Activated CD8-positive, alpha-beta T cell treated with anti-CD3 and anti-CD28 coated beads, Interleukin-2, amount 10 ng/mL, durations not matched to agents 7 days and 5 days (primary cell): Measurements from ENCODE around the gene CCDC54. TPM values are rescaled to one million over a fixed set of nuclear protein-coding genes. Genes with fewer than 3 reads are reported as not detected.

Source experiments
- ATAC-seq: fragments of 150-1000 bp; cut with Tn5 transposase; one replicate; pipeline ENCODE4 v1.10.0; 2021; ENCODE audit warnings: moderate library complexity
- CTCF ChIA-PET: fragments of 350-600 bp; sonication (Branson Sonifier 250); formaldehyde crosslinking; loops from one replicate; lab custom pipeline; 2021; ENCODE audit warnings: antibody characterized with exemption; lab: Charles Lee
- POLR2A ChIA-PET: fragments of 350-600 bp; sonication (Branson Sonifier 250); formaldehyde crosslinking; loops from one replicate; lab custom pipeline; 2021; ENCODE audit warnings: antibody characterized with exemption; lab: Charles Lee
- DNase-seq: peaks from one replicate; pipeline ENCODE4 v3.0.0-alpha.2; 2020
- H3K27ac Mint-ChIP-seq: one replicate; pipeline ENCODE4 v1.8.0; 2021; ENCODE audit warnings: mild to moderate bottlenecking, mixed read lengths
- H3K27me3 Mint-ChIP-seq: one replicate; pipeline ENCODE4 v1.8.0; 2021; ENCODE audit warnings: low read depth, mixed read lengths
- H3K36me3 Mint-ChIP-seq: one replicate; pipeline ENCODE4 v1.8.0; 2021; ENCODE audit warnings: low read depth, mixed read lengths
- H3K4me1 Mint-ChIP-seq: one replicate; pipeline ENCODE4 v1.8.0; 2021; ENCODE audit warnings: low read depth, mixed read lengths
- H3K4me3 Mint-ChIP-seq: one replicate; pipeline ENCODE4 v1.8.0; 2021; ENCODE audit warnings: mild to moderate bottlenecking, mixed read lengths
- H3K9me3 Mint-ChIP-seq: one replicate; pipeline ENCODE4 v1.8.0; 2022; ENCODE audit warnings: mixed read lengths; ENCODE audit not compliant: insufficient read depth
- total RNA-seq, 2 experiments: library from RNA; stranded (reverse); gene quantifications; one replicate each; pipeline ENCODE4 v1.2.3, GENCODE V29; 2021

The CCDC54 gene
- total RNA-seq, 2 experiments from 2014 or later, result not detected

- POLR2A ChIA-PET, result no interaction called here
- ATAC-seq, result no peak
- H3K4me1 Mint-ChIP-seq, result no peaks in the 10 kb centered on the region
Measured at GRCh38 chr3:107395066-107395465, 17.8 kb downstream of the CCDC54 start.

GRCh38 chr3:107401301-107401700 lies 24.1 kb downstream of the CCDC54 start:
- POLR2A ChIA-PET, result no interaction called here
- Mint-ChIP-seq H3K4me1 (no peaks in the 10 kb centered on the region), H3K4me3 (no peak overlapping the region), H3K27me3 (peaks cover 8% of the 10 kb centered on the region), H3K27ac (no peak overlapping the region), H3K9me3 (no peaks in the 10 kb centered on the region), H3K36me3 (no peaks in the 10 kb centered on the region)
- ATAC-seq (no peak), DNase-seq (no peak)
- CTCF ChIA-PET, result interaction anchor here (0.8 to 1.0 kb wide), 2 partner anchors 28 to 29 kb away, joined by 3 read pairs; no protein-coding TSS in a partner anchor

More at GRCh38 chr3:107395066-107395465, 17.8 kb downstream of the CCDC54 start:
- H3K27ac Mint-ChIP-seq, result no peak overlapping the region
- DNase-seq, result no peak
- no peaks in the 10 kb centered on the region for H3K9me3 Mint-ChIP-seq
- no peaks in the 10 kb centered on the region for H3K36me3 Mint-ChIP-seq
- H3K27me3 Mint-ChIP-seq, result peaks cover 10% of the 10 kb centered on the region
- no peak overlapping the region for H3K4me3 Mint-ChIP-seq
- CTCF ChIA-PET, result no interaction called here

DNA sequence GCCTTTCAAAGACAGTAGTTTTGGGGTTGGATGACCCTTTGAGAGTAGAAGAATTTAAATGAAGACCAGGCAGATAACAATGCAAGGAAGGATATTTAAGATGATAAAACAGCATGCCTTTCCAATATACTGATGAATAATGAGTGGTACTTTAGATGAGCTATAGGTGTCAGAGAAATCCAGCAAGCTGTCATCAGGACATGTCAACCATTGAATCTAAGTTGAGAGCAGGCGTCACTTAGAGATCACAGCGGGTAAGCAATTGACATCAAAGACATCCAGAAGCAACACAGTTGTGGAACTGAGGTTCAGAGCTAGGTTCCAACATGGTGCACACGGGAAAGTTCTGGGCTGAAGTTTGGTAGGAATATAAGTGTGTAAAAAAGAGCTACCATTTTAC lies 25.0 kb downstream of the CCDC54 start:
- ChIA-PET POLR2A (no interaction called here), CTCF (interaction anchor here (0.8 to 1.0 kb wide), 2 partner anchors 28 to 167 kb away, joined by 3 read pairs; no protein-coding TSS in a partner anchor)
- Mint-ChIP-seq H3K27ac (no peak overlapping the region), H3K4me3 (no peak overlapping the region), H3K9me3 (no peaks in the 10 kb centered on the region), H3K4me1 (no peaks in the 10 kb centered on the region), H3K36me3 (no peaks in the 10 kb centered on the region), H3K27me3 (peaks cover 6% of the 10 kb centered on the region)
- no peak for DNase-seq
- no peak for ATAC-seq

- Mint-ChIP-seq H3K36me3 (peaks cover 3% of the 10 kb centered on the region), H3K27me3 (no peaks in the 10 kb centered on the region), H3K27ac (no peak overlapping the region), H3K9me3 (peaks cover 10% of the 10 kb centered on the region), H3K4me3 (no peak overlapping the region), H3K4me1 (no peaks in the 10 kb centered on the region)
- ChIA-PET CTCF (no interaction called here), POLR2A (no interaction called here)
- ATAC-seq (no peak), DNase-seq (no peak)
Measured at GRCh38 chr3:107404727-107405469, 27.7 kb downstream of the CCDC54 start.

- POLR2A ChIA-PET, result no interaction called here
- ATAC-seq, result no peak
- no peaks in the 10 kb centered on the region for H3K27me3 Mint-ChIP-seq
Measured at GRCh38 chr3:107407355-107407754, 30.1 kb downstream of the CCDC54 start.

DNA sequence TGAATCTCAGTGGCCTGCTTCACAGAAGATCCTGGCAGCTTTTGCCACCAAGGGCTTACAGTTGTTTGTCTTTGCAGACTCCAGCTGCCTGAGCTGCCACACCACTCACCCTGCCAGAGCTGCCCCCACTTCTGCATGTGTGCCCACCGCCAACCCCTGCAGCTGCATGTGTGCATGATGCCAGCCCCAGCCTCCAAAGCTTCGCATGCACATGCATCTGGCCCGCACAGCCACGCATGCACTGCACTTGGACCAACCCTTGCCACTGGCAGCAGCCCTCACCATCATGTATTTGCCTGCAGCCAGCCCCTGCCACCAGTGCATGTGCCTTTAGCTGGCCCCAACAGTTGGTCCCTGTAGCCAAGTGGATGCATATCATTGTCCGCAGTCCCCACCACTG lies 31.3 kb downstream of the CCDC54 start:
- CTCF ChIA-PET, result interaction anchor here (1.4 to 1.5 kb wide), 2 partner anchors 12 to 173 kb away, joined by 3 to 5 read pairs; no protein-coding TSS in a partner anchor

More at GRCh38 chr3:107407355-107407754, 30.1 kb downstream of the CCDC54 start:
- Mint-ChIP-seq H3K4me3 (no peak overlapping the region), H3K36me3 (peaks cover 5% of the 10 kb centered on the region), H3K4me1 (no peaks in the 10 kb centered on the region), H3K9me3 (peaks cover 11% of the 10 kb centered on the region), H3K27ac (no peak overlapping the region)
- CTCF ChIA-PET, result interaction anchor here (1.0 kb wide), 1 partner anchor 14 kb away, joined by 3 read pairs; no protein-coding TSS in a partner anchor
- no peak for DNase-seq

DNA sequence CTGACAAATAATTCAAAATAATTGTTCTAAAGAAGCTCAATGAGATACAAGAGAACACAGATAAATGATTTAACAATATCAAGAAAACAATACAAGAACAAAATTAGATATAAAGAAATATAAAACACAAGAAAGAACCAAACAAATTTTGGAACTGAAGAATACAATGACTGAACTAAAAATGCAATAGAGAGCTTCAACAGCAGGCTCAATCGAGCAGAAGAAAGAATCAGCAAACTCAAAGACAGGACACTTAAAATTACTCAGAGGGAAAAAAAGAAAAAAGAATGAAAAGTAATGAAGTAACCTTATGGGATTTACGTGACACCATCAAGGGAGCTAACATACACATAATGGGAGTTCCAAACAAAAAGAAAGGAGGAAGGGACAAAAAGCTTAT lies 32.1 kb downstream of the CCDC54 start:
- peaks cover 5% of the 10 kb centered on the region for H3K4me1 Mint-ChIP-seq
- peaks cover 11% of the 10 kb centered on the region for H3K9me3 Mint-ChIP-seq
- H3K27me3 Mint-ChIP-seq, result no peaks in the 10 kb centered on the region
- H3K27ac Mint-ChIP-seq, result no peak overlapping the region
- ChIA-PET CTCF (interaction anchor here (1.1 to 2.8 kb wide), 4 partner anchors 12 to 174 kb away, joined by 3 to 12 read pairs (median 4); no protein-coding TSS in a partner anchor), POLR2A (no interaction called here)
- DNase-seq (no peak), ATAC-seq (no peak)
- peaks cover 12% of the 10 kb centered on the region for H3K36me3 Mint-ChIP-seq
- no peak overlapping the region for H3K4me3 Mint-ChIP-seq

More for the DNA sequence above, 31.3 kb downstream of the CCDC54 start:
- DNase-seq, result no peak
- H3K9me3 Mint-ChIP-seq, result peaks cover 11% of the 10 kb centered on the region
- peaks cover 10% of the 10 kb centered on the region for H3K36me3 Mint-ChIP-seq
- H3K27ac Mint-ChIP-seq, result no peak overlapping the region
- H3K4me3 Mint-ChIP-seq, result no peak overlapping the region
- POLR2A ChIA-PET, result no interaction called here
- no peaks in the 10 kb centered on the region for H3K4me1 Mint-ChIP-seq
- no peak for ATAC-seq
- no peaks in the 10 kb centered on the region for H3K27me3 Mint-ChIP-seq

DNA sequence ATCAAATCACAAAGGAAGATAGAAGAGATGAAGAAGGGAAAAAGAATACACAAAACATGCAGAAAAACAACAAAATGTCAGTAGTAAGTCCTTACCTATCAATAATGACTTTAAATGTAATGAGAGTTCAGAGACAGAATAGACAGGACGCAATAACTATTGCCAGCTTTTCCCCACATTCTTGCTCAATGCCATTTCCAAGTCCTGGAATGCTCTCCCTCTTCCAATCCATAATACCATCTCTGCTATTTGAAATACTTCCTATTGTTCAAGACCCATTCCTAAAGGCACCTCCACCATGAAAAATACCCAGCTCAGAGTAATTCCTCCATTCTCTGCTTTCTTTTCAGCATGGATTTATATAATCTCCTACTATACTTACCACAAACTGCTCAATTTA lies 33.4 kb downstream of the CCDC54 start:
- H3K4me1 Mint-ChIP-seq, result peaks cover 9% of the 10 kb centered on the region
- peaks cover 12% of the 10 kb centered on the region for H3K36me3 Mint-ChIP-seq
- CTCF ChIA-PET, result interaction anchor here (1.2 to 2.8 kb wide), 3 partner anchors 11 to 174 kb away, joined by 4 to 12 read pairs (median 5); no protein-coding TSS in a partner anchor
- no peak for ATAC-seq
- DNase-seq, result no peak
- no peak overlapping the region for H3K27ac Mint-ChIP-seq
- no peaks in the 10 kb centered on the region for H3K27me3 Mint-ChIP-seq
- no peak overlapping the region for H3K4me3 Mint-ChIP-seq
- POLR2A ChIA-PET, result no interaction called here
- H3K9me3 Mint-ChIP-seq, result peaks cover 11% of the 10 kb centered on the region

DNA sequence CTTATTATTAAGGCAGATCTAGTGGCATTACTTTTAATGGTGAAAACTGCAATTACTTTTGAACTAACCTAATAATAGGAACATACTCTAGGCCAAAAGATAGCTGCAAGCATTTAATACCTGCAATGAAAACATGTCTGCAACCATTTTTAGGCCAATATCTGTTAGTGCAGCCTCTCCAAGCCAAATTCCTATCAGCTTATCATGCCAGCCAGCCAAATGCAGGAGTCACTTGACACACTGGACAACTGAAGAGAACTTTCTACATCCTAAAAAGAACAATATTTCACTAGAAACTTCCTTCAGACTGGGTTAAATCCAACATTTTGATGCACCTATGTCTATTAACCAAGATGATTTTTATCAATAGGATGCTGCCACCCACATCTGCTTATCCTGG lies 33.8 kb downstream of the CCDC54 start:
- no peak for DNase-seq
- ATAC-seq, result no peak
- peaks cover 13% of the 10 kb centered on the region for H3K36me3 Mint-ChIP-seq
- CTCF ChIA-PET, result interaction anchor here (1.2 to 2.8 kb wide), 3 partner anchors 11 to 175 kb away, joined by 4 to 12 read pairs (median 5); no protein-coding TSS in a partner anchor
- no peak overlapping the region for H3K27ac Mint-ChIP-seq
- H3K4me1 Mint-ChIP-seq, result peaks cover 10% of the 10 kb centered on the region
- H3K27me3 Mint-ChIP-seq, result no peaks in the 10 kb centered on the region
- H3K9me3 Mint-ChIP-seq, result peaks cover 11% of the 10 kb centered on the region
- no peak overlapping the region for H3K4me3 Mint-ChIP-seq
- POLR2A ChIA-PET, result no interaction called here

DNA sequence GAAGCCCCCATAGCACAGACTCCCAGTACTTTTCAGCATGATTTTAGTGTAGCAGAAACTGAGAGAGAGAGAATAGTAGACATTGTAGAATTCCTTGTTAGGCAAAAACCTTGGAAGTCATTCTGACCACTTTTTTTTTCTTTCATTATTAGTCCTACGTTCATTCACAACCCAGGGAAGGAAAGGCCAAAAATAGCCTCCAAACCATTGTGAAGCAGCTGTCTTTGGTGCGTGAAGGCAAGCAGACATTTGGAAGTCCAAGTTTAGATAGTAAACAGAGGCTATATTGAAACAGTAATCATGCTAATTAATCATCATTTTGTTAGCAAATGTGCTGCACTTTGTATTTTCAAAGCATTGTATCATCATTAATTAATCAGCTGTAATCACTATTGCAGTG lies 34.5 kb downstream of the CCDC54 start:
- Mint-ChIP-seq H3K9me3 (peaks cover 11% of the 10 kb centered on the region), H3K36me3 (peaks cover 13% of the 10 kb centered on the region), H3K4me3 (no peak overlapping the region), H3K4me1 (peaks cover 12% of the 10 kb centered on the region), H3K27me3 (no peaks in the 10 kb centered on the region), H3K27ac (no peak overlapping the region)
- ChIA-PET CTCF (interaction anchor here (1.6 to 2.2 kb wide), 2 partner anchors 9 to 18 kb away, joined by 7 to 10 read pairs; no protein-coding TSS in a partner anchor), POLR2A (interaction anchor here (1.0 kb wide), 1 partner anchor 320 kb away, joined by 3 read pairs; no protein-coding TSS in a partner anchor)
- DNase-seq (no peak), ATAC-seq (no peak)

DNA sequence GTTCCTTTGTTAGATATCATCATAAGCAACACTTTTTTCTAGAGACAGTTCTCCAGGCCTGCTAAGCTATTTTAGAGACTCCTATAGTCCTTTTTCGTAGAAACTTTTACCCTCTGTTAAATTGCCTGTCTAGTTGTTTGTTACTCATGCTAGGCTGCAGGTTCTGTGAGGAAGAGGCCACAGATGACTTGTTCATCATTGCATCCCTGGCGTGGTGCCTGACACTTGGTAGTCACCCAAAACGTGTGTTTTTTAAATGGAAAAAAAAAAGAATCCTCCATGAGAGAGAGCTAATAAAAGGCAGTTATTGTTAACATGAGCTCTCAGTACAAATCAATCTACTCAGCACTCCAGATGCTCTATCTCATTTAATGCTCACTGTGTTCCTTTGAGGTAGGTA lies 35.1 kb downstream of the CCDC54 start:
- peaks cover 12% of the 10 kb centered on the region for H3K4me1 Mint-ChIP-seq
- no peak for DNase-seq
- ATAC-seq, result no peak
- peaks cover 13% of the 10 kb centered on the region for H3K36me3 Mint-ChIP-seq
- H3K9me3 Mint-ChIP-seq, result peaks cover 11% of the 10 kb centered on the region
- no peak overlapping the region for H3K27ac Mint-ChIP-seq
- no peaks in the 10 kb centered on the region for H3K27me3 Mint-ChIP-seq
- ChIA-PET CTCF (interaction anchor here (1.6 to 2.2 kb wide), 2 partner anchors 9 to 17 kb away, joined by 7 to 10 read pairs; no protein-coding TSS in a partner anchor), POLR2A (interaction anchor here (1.0 kb wide), 1 partner anchor 319 kb away, joined by 3 read pairs; no protein-coding TSS in a partner anchor)
- no peak overlapping the region for H3K4me3 Mint-ChIP-seq

DNA sequence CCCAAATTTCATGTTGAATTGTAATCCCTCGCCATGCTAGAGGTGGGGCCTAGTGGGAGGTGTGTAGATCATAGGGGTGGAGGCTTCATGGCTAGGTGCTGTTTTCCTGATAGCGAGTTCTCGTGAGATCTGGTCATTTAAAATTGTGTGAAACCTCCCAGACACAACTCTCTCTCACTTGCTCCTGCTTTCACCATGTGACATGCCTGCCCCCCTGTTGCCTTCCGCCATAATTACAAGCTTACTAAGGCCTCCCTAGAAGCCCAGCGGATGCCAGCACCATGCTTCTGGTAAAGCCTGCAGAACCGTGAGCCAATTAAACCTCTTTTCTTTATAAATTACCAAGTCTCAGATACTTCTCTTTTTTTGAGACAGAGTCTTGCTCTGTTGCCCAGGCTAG lies 36.0 kb downstream of the CCDC54 start:
- H3K4me1 Mint-ChIP-seq, result peaks cover 12% of the 10 kb centered on the region
- H3K9me3 Mint-ChIP-seq, result peaks cover 11% of the 10 kb centered on the region
- CTCF ChIA-PET, result interaction anchor here (1.6 to 2.2 kb wide), 2 partner anchors 8 to 16 kb away, joined by 7 to 10 read pairs; no protein-coding TSS in a partner anchor
- DNase-seq (no peak), ATAC-seq (no peak)
- no peak overlapping the region for H3K4me3 Mint-ChIP-seq
- H3K36me3 Mint-ChIP-seq, result peaks cover 13% of the 10 kb centered on the region
- POLR2A ChIA-PET, result no interaction called here
- no peaks in the 10 kb centered on the region for H3K27me3 Mint-ChIP-seq
- no peak overlapping the region for H3K27ac Mint-ChIP-seq
